GM19099 (cell line): ENCODE data around the gene C6orf58.

ENCODE experiments used
- POLR2A ChIP-seq: IDR thresholded peaks from 3 replicates; pipeline ENCODE4 v1.6.1; 2011; ENCODE audit warnings: low read depth; ENCODE audit not compliant: insufficient read length; ENCODE audit errors: extremely low read depth

The C6orf58 gene

DNA sequence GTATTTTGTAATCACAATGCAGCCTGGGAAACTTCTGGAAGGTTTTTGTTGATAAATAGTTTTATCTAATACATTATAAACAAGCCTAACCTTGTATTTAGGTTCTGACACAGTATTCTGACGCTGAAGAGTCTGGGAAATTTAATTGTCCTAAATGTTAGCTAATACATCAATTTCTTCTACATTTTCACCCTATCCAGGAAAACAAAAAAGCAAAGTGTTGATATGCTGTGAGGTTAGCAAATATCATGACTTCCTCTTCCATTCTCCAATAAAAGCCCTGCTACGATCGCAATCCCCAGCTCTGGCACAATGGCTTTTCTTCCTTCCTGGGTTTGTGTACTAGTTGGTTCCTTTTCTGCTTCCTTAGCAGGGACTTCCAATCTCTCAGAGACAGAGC lies at the start of gene C6orf58:
Gene C6orf58, plus strand, starts transcription at position 301 of the 400 bp plus-strand sequence. Its CDS starts 12 bp downstream, at position 313.
- no peak for TF ChIP-seq POLR2A

DNA sequence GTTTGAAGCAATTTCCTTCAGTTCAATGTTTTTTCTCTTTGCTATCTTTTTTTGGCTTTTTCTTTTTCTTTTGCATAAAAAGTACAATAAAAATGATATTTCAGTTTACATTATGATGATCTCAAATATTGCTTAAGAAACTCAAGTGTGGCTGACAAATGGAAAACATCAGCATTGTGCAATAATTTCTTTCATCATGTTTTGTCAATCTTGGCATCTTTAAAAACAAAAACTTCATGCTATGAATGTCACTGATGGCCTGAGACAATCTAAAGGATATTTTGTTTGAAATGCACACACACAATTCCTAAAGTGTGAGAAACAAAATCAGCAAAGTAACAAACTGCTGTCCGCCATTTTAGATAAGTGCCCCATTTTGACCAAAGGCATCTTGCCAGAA lies 44.0 kb upstream of the C6orf58 start:
- TF ChIP-seq POLR2A: no peak

DNA sequence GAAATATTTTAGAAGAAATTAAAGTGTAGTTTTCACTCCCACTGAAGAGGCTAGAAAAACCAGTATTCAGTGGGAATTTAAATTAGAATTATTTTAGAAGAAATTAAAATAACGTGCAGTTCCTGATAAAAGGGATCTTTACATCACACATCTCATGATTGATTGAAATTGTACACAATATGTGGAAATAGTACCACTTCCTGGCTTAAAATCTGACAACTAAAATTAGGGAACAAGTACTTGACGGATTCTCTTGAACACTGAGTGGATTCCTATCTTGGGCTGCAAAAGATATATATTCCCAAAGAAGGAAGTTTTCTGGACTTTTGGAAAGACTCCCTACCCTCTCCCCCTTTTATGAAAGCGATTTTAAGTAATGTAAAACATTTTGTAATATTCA lies 43.2 kb upstream of the C6orf58 start:
- TF ChIP-seq POLR2A: no peak

DNA sequence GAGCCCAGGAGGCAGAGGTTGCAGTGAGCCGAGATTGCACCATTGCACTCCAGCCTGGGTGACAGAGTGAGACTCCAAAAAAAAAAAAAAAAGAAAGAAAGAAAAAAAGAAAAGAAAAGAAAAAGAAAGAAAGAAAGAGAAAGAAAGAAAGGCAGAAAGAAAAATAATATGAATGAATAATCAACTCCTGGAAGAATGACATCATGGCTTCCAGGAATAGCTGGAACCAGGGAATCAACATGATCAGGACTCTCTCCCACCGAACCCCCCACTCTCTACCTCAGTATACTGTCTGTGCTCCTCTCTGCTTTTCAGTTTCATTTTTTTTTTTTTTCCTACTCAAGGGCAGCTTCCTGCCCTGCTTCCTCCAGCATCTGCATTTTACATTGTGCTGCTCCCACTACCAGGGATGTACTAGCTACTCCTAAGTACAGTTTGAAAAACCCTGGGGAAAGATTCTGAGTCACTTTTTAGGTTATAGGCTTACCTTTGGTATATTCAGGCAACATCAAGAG lies 38.2 kb upstream of the C6orf58 start:
- no peak for TF ChIP-seq POLR2A

DNA sequence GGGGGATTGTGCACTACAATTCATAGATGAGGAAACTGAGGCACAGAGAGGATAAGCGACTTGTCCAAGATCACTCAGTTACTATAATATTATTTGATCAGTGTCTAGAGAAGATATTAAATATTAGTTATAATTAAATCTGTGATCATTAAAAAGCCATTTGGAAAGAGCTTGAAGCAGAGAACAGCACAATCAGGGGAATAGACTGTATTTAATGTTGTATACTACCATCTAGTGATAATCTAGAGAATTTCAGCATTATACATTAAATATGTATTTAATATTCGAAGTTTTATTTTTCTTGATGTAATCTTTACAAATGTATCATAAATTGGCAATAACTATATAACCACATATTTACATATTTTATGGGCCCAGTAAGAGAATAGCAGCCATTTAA lies 37.7 kb upstream of the C6orf58 start:
- TF ChIP-seq POLR2A: no peak

DNA sequence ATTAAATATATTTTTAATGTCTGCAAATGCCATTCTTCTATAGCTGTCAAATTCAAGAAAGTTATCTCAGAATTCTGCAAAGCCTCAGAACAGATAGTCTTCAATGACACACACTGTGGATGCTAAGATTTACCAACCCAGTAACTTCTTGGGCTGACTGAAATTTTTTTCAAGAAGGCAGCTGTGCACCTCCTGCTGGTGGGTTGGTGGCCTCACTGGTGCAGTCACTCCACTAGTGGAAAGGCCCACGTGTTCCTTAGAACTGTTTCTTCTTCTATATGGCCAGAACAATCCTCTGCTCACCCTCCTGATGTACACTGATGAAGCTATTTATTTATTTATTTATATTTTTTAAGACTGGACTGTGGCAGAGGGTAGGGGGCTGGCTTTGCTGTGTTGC lies 29.8 kb upstream of the C6orf58 start:
- TF ChIP-seq POLR2A: no peak

DNA sequence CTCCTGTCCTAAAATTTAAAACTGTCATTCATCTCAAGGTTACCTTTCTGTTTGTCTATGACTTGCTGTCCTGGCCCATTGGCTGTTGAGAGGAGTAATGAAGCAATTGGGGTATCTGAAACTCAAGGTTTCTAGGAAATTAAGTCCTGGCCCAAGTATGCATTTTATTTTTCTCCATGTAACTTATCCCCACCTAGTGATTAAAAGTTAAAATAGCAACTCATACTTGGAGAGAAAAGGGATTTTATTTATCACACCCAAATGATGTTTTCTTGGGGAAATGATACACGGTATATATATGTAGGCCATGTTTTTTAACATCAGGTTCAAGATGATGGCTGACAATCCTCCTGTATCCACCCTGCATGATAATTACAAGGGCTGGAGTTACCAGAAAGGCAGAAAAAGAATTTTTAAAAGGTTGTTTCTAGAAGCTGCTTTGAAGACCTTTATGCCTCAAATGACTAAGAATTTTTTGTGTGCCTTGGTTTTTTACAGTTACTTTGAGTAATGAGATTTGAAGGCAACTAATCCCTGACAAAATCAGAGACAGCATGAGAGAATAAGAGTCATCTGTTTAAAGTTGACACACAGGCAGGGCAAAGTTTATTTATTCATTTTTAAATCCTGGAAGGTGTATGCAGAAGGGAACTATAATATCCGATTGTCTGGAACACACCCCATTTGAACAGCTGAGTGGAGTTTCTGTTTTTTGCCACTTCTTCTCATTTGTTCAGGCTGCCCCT lies 28.9 kb upstream of the C6orf58 start:
- no peak for TF ChIP-seq POLR2A

DNA sequence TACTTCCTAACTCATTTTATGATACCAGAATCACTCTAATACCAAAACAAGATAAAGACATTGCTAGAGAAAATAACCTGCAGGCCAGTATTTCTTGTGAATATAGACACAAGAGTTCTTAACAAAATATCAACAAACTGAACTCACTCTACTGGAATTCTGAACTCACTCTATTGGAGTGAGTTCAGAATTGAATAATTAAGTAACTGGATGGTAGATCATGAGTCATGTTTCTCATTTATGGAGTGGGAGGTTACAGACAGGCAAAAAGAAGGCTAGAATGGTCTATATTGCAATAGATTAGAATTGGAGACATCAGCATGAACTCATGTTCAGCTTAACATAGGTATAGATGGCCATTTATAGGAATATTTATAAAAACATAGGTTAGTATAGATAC lies 26.6 kb upstream of the C6orf58 start:
- no peak for TF ChIP-seq POLR2A

DNA sequence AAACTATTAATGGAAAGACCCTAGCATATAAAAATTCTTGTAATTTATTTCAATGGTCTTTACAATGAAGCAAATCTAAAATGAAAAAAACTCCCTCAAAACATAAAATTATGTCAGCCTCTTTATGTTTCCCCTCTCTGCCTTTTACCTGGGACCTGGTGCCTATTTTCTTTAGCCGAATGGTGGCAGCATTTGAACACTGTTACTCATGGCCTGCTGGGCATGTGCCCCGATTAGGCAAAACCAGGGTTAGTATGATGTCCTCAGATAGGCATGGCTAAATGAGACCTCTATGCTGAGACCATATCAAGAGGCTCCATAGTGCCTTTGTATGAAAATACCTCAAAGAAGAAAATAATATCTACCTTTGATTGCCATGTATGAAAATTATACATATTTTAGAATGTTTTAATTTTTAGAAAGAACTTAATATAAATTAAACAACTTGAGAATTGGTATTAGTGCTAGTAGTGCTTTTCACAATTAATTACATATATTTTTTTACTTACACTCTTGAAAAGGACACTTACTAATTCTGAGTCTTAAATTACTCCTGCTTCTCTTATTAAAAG lies 22.5 kb upstream of the C6orf58 start:
- TF ChIP-seq POLR2A: no peak

DNA sequence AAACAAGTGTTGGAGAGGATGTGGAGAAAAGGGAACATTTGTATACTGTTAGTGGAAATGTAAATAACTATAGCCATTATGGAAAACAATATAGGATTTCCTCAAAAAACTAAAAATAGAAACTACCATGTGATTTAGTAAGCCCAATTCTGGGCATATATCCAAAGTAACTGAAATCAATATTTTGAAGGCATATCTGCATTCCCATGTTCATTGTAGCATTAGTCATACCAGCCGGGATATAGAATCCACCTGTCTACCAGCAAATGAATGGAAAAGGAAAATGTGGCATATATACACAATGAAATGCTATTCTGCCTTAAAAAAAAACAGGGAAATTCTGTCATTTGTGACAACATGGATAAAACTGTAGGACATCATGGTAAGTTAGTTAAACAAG lies 15.3 kb upstream of the C6orf58 start:
- no peak for TF ChIP-seq POLR2A

DNA sequence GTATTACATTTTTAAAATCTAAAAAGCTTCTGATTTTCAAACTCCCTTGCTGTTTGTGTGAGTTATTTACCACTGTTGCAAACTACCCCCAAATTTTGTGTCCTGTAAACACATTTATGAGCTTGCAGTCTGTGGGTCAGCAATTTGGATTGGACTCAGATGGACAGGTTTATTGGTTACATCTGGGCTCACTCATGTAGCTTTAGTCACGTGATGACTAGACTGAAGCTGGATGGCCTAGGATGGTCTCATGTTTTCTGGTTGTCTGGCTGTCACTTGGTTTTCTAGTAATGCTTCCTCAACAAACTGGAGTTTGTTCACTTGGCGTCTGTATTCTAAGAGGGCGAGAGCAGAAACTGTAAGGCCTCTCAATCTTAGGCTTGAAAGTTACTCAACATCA lies 12.2 kb upstream of the C6orf58 start:
- no peak for TF ChIP-seq POLR2A

DNA sequence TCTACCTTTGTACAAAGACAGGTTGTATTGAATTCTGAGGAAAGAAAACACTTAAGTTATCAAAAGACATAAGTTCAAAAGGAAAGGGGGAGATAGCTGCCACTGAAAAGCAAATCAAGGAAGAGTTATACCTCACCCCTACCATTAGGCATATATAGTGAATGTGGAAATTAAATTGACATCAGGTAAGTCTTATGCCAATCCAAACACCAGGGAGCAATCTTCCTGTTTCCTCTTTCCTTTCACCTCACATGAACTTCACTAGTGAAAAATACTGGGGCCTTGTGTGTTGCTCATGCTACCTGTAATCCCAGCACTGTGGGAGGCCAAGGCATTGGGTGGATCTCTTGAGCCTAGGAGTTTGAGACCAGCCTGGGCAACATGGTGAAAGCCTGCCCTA lies 10.9 kb upstream of the C6orf58 start:
- no peak for TF ChIP-seq POLR2A

DNA sequence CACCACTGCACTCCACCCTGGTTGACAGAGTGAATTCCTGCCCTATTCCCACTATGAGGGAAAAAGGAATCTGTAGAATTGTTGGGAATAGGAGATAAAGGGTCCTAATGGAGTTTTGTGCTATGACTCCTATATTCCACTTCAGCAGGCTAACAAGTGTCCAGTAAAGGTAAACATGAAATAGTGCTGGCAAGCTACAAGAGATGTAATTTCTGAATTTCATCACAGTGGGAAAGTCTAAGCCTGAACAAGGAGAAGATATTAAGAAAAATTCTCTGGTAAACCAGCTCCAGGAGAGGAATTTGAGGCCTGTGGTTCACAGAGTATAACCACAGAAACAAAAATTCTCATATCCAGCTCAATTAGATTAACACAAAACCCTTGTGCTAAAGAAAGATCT lies 10.3 kb upstream of the C6orf58 start:
- no peak for TF ChIP-seq POLR2A

DNA sequence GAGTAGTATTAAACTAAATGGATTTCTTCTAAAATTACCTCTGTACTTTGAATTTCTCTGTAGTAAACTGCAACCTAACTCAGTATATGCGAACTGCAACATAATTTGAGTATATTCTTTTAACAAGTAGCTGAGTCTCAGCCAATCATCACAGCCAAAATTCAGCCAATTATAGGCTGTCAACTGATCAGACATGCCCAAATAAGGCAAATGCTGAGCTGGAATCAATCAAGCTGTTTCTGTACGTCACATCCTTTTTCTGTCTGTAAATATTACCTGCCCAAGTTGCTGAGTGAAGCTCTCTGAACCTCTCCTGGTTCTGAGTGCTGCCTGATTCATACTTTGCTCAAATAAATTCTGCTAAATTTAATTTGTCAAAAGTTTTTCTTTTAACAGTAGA lies 9.5 kb upstream of the C6orf58 start:
- TF ChIP-seq POLR2A: no peak

DNA sequence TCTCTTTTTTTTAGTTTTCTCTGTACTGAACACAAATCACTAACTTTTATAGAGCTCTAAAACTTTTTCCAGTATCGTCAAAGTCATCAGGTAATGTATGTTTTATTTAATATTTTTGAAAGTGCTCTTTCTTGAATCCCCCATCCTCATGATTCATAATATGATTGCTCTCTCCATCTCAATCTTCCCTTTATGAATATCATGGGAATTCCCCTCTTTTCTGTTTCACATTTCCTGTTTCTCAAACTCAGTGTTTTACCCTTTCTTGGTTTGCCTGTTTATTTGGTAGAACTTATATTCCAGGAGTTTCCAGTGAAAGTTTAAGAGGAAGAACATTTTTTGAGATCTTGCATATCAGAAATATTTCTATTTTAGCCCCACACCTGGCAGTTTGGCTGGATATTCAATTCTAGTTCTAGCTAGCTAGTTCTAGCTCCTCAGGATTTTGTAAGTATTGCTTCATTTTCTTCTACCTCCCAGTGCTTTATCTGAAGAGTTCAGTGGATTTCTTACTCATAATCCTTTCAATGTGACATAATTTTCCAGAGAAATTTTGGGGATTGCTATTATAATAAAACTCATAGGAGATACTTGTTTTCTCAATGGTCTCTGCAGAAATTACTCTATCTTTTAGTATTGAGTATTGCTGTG lies 6.1 kb upstream of the C6orf58 start:
- TF ChIP-seq POLR2A: no peak

DNA sequence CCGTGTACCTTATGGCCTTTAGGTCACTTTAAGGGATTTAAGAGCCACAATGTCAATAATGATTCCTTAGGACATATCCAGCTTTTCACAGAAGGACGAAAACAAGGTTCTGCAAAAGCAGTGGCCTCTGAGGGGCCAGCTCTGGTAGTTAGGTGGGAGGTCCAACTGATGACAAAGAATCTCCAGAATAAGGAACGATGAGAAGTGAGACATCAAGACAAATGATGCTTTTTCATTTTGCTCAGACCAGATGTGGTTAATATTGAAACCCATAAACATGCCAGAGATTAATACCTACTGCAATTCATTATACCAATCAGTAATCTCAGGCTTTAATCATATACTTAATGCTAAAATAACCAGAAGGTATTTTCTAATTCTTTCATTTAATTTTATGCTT lies 1.9 kb downstream of the C6orf58 start:
- TF ChIP-seq POLR2A: no peak
